ENCODE data around the gene MRPL20. TPM values are rescaled to one million over a fixed set of nuclear protein-coding genes. Genes with fewer than 3 reads are reported as not detected.

Gene MRPL20
- total and polyA plus RNA-seq, 9 of the 15 experiments (the other 6 are each of a cell fraction or from before 2014, with no cell fraction given): 180 to 671 (median 229) TPM

DNA sequence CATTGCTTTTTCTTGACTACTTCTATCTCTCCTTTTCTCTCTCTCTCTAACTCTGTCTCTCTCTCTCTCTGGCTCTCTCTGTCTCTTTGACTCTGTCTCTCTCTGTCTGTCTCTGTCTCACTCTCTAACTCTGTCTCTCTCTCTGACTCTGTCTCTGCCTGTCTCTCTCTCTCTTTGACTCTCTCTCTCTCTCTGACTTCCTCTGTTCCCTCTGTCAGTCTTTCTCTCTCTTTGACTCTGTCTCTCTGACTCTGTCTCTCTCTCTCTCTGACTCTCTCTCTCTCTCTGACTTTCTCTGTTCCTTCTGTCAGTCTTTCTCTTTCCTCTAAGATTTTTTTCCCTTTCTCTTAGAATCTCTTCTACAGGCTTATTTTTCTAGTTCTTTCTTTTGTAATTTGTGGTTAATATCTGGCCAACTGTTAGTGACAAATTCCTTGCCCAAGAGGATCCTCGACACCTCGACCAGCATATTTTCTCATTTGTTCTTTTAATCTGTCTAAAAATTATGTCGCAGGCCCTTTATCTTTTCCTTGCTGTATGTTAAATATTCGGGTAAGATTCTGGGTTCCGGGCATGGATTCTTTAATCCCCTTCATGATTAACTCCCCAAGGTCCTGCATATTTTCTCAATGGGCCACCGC is 42.1 kb upstream of the MRPL20 start, which contains the start of gene ATAD3C (continued):
- TF ChIP-seq, protein P1, sequence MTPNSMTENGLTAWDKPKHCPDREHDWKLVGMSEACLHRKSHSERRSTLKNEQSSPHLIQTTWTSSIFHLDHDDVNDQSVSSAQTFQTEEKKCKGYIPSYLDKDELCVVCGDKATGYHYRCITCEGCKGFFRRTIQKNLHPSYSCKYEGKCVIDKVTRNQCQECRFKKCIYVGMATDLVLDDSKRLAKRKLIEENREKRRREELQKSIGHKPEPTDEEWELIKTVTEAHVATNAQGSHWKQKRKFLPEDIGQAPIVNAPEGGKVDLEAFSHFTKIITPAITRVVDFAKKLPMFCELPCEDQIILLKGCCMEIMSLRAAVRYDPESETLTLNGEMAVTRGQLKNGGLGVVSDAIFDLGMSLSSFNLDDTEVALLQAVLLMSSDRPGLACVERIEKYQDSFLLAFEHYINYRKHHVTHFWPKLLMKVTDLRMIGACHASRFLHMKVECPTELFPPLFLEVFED (CRISPR knock-in tag; conservative IDR thresholded peaks at IDR 0.05): 0 out of 2 replicates have a peak, but pooled peaks have one; percentile 57
- no peak for TF ChIP-seq PHF21A (IDR thresholded peaks at IDR 0.05; ENCODE audit: borderline replicate concordance, low read depth)
- TF ChIP-seq, protein P2, sequence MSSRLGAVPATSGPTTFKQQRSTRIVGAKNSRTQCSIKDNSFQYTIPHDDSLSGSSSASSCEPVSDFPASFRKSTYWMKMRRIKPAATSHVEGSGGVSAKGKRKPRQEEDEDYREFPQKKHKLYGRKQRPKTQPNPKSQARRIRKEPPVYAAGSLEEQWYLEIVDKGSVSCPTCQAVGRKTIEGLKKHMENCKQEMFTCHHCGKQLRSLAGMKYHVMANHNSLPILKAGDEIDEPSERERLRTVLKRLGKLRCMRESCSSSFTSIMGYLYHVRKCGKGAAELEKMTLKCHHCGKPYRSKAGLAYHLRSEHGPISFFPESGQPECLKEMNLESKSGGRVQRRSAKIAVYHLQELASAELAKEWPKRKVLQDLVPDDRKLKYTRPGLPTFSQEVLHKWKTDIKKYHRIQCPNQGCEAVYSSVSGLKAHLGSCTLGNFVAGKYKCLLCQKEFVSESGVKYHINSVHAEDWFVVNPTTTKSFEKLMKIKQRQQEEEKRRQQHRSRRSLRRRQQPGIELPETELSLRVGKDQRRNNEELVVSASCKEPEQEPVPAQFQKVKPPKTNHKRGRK (tag; IDR thresholded peaks at IDR 0.05): peak; percentile 38
- no peak for TF ChIP-seq TRIM24 (IDR thresholded peaks at IDR 0.05)
- 0 out of 2 replicates have a peak, but pooled peaks have one; percentile 8 for TF ChIP-seq ARID2 (IDR thresholded peaks at IDR 0.05)
- TF ChIP-seq POLR2B (IDR thresholded peaks at IDR 0.05; ENCODE audit: low read depth, partially characterized antibody): no peak
- no peak for TF ChIP-seq NCOA2 (IDR thresholded peaks at IDR 0.05; ENCODE audit: partially characterized antibody in 2 of 2)
- no peak for TF ChIP-seq NFE2L1 (tag; IDR thresholded peaks at IDR 0.05; ENCODE audit: borderline replicate concordance, low read depth)
- TF ChIP-seq SMARCE1 (IDR thresholded peaks at IDR 0.05): 0 out of 2 replicates have a peak, but pooled peaks have one; percentile 19
- peak in 1 of 2 experiments; percentile 52; a peak in 1 of 4 replicates for TF ChIP-seq HDAC1 (IDR thresholded peaks at IDR 0.05)
- TF ChIP-seq SREBF2 (CRISPR knock-in tag; IDR thresholded peaks at IDR 0.05): no peak
- peak; percentile 30; the same call in 1 of the 2 replicates for TF ChIP-seq NR2C1 (IDR thresholded peaks at IDR 0.05)
- no peak for TF ChIP-seq NR2C1 (tag; IDR thresholded peaks at IDR 0.05)
- no peak for TF ChIP-seq DMBX1 (CRISPR knock-in tag; IDR thresholded peaks at IDR 0.05; ENCODE audit: borderline replicate concordance)
- TF ChIP-seq BCOR (IDR thresholded peaks at IDR 0.05): peak; percentile 27; the same call in 1 of the 2 replicates
- TF ChIP-seq, protein P3, sequence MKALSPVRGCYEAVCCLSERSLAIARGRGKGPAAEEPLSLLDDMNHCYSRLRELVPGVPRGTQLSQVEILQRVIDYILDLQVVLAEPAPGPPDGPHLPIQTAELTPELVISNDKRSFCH (CRISPR knock-in tag; IDR thresholded peaks at IDR 0.05): no peak
- TF ChIP-seq, protein P3 (tag; IDR thresholded peaks at IDR 0.05): no peak
- no peak for TF ChIP-seq CSDE1 (IDR thresholded peaks at IDR 0.05)
- TF ChIP-seq PHB2 (IDR thresholded peaks at IDR 0.05; ENCODE audit: low read depth): 0 out of 2 replicates have a peak, but pooled peaks have one; percentile 14
- TF ChIP-seq, protein P4, sequence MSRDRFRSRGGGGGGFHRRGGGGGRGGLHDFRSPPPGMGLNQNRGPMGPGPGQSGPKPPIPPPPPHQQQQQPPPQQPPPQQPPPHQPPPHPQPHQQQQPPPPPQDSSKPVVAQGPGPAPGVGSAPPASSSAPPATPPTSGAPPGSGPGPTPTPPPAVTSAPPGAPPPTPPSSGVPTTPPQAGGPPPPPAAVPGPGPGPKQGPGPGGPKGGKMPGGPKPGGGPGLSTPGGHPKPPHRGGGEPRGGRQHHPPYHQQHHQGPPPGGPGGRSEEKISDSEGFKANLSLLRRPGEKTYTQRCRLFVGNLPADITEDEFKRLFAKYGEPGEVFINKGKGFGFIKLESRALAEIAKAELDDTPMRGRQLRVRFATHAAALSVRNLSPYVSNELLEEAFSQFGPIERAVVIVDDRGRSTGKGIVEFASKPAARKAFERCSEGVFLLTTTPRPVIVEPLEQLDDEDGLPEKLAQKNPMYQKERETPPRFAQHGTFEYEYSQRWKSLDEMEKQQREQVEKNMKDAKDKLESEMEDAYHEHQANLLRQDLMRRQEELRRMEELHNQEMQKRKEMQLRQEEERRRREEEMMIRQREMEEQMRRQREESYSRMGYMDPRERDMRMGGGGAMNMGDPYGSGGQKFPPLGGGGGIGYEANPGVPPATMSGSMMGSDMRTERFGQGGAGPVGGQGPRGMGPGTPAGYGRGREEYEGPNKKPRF (IDR thresholded peaks at IDR 0.05; ENCODE audit: low read depth, low read length): no peak
- no peak for TF ChIP-seq RBM25 (IDR thresholded peaks at IDR 0.05; ENCODE audit: low read depth, low read length, severe bottlenecking)
- TF ChIP-seq ELF4 (CRISPR knock-in tag; IDR thresholded peaks at IDR 0.05): peak; percentile 50; the same call in 1 of the 2 replicates
- no peak for TF ChIP-seq ZNF778 (CRISPR knock-in tag; IDR thresholded peaks at IDR 0.05)
- peak; percentile 34; the same call in 1 of the 2 replicates for TF ChIP-seq CC2D1A (IDR thresholded peaks at IDR 0.05)
